LNCAP (cell line): ENCODE results near the gene ADAM12.

Source experiments
- TF ChIP-seq, protein P1 (sequence below): fragments of 450-650 bp; IDR thresholded peaks from 2 replicates; pipeline ENCODE4 v1.5.1; 2017; ENCODE audit warnings: mild to moderate bottlenecking

The ADAM12 gene

DNA sequence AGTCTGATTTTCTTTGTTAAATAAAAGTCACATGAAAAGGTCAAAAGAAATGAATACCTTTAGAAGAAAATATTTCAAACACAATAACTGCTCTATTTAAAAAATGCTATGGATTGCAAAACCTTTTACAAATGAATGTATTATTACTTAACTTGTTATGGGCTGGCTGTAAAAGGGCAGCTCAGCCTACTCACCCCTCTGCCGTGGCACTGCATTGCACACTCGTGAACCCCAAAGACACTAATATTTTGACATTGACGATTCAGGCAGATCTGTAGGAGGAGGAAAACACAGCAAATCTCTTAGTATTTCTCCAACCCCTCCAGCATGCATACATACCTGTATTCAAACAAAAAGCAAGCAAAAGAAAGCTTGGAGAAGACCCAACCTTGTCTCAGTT, 342.4 kb downstream of the ADAM12 start:
- TF ChIP-seq, protein P1, sequence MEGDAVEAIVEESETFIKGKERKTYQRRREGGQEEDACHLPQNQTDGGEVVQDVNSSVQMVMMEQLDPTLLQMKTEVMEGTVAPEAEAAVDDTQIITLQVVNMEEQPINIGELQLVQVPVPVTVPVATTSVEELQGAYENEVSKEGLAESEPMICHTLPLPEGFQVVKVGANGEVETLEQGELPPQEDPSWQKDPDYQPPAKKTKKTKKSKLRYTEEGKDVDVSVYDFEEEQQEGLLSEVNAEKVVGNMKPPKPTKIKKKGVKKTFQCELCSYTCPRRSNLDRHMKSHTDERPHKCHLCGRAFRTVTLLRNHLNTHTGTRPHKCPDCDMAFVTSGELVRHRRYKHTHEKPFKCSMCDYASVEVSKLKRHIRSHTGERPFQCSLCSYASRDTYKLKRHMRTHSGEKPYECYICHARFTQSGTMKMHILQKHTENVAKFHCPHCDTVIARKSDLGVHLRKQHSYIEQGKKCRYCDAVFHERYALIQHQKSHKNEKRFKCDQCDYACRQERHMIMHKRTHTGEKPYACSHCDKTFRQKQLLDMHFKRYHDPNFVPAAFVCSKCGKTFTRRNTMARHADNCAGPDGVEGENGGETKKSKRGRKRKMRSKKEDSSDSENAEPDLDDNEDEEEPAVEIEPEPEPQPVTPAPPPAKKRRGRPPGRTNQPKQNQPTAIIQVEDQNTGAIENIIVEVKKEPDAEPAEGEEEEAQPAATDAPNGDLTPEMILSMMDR: no peak

DNA sequence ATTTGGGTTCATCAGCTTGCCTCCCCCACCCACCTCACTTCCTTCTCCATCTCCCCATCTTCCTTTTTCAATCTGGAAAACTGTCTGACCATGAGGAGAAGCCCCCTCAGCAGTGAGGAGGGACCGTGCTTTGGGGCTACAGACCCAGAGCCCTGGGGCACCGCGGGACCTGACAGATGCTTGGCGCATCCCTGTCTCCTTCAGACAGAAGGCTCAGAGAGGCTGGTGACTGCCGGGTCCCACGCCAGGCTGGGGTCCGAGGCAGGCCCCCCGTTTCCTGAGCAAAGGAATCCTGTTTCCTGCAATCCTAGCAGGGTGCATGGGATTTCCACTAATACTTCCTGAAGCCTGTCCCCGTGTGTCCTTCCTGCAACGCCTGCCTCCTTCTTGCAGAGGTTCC, 344.9 kb downstream of the ADAM12 start:
- TF ChIP-seq, protein P1: no peak

DNA sequence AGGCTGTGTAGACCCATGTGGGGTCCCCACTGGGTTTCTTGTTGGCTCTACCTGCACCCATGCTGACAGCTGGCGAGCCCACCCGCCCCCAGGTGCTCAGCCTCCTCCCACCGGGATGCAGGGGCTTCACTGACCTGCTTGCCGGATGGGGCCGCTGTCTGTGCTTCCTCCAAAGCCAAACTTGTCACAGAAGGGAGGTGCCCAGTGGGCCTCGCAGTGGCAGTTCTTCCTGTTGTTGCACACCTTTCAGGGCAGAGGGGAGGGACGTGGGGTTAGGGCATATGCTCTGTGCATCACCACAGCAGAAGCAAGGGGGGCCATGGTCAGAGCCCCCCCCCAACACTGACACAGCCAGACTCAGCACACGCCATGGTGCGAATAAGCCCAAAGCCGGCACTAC, 345.4 kb downstream of the ADAM12 start:
- TF ChIP-seq, protein P1: no peak

DNA sequence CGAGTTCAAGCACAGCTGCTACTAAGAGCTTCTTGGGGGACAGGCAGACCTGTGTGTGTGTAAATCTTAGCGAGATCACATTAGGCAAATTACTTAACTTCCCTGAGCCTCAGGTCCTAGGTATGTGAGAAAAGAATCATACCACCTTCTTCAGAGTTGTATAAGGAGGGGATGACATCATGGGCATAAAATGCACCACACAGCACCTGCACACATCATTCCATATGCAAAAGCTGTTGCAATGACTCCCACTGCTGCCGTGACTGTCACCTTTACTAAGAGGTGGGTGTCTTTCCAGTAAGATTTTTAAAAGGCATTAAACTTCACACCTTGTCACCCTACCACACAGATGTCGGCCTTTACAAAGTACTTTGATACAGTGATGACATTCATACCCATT, 345.9 kb downstream of the ADAM12 start:
- TF ChIP-seq, protein P1: no peak

DNA sequence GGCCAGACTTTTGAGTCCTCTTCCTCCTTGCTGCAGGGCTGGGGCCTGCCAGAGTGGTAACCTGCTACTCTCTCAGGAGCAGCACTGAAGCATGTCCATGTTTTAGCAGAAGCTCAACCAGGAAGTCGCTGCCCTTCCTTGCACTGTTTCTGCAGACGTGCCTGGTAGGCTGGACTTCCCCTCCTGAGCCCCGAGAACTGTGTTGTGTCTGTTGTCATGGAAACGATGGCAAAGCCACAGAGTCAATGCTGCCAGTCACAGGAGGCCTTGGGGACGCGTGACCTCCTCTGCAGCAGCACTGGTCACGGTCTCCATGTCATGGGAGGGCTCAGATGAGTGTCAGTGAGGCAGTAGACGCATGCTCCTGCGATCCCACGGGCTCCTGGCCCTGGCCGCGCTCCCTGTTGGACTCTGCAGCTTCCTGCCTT, 346.5 kb downstream of the ADAM12 start:
- TF ChIP-seq, protein P1: no peak

DNA sequence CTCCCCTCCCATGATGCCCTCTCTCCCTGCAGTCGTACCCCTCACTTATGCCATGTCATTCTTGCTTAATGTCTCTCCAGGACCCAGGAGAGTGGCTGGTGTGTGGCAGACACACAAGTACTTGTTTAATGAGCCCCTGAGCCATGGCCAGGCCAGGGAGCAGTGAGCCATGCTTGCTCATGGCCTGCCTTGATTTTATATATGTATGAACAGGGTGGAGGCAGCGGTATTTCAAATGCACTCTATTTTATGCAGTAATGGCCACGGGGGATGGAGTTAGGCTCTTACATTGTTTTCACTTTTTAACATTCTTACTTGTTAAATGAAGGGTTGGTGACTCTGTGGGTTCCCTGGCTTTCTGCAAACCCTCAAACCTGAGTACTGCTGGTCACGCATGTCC, 347.2 kb downstream of the ADAM12 start:
- TF ChIP-seq, protein P1: no peak

DNA sequence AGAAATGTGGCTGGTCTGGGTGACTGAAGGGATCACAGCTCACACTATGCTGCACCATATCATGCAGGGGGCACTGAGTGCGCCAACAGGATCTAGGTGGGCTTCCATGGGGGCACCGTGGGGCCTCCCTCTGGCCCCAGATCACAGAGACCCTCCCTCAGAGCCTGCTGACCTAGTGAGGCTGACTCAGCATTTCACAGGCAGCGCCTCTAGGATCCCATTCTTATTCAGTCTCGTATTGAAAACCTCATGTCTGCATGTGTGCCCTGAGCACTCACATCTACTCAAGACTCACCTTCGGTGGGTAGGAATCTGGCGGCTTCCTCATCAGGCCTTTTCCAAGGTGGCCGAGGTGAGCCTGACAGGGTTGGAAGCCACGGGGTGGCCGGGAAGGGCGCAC, 350.3 kb downstream of the ADAM12 start:
- TF ChIP-seq, protein P1: no peak

DNA sequence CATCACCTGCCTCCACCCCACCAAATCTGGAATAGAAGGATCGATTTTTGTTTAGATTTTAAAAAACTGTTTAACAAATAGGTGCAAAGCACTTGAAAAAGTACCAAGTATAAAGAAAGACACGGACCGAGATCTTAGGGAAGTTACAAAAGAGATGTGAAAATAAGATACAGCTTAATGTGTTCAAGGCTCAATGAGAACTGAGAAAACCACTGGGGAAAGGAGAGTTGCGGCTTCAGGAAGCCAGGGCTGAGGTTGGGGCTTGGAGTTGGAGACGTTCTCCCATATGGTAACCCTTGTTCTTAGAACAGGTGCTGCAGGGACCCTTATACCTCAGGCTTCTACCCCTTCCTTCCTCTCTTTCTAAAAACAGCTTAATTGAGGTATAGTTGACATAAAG, 351.8 kb downstream of the ADAM12 start:
- TF ChIP-seq, protein P1: no peak
